H9 (cell line): ENCODE measurements around the gene CEP68. TPM values are rescaled to one million over a fixed set of nuclear protein-coding genes. Genes with fewer than 3 reads are reported as not detected.
A peak's percentile ranks its signal among the peaks of the same experiment; 100 is the strongest.

ENCODE experiments used
- DNase-seq: peaks from one replicate; pipeline ENCODE4 v3.0.0-alpha.2; 2017
- H2AFZ ChIP-seq: one replicate; pipeline ENCODE4 v1.6.1; 2013; ENCODE audit warnings: mild to moderate bottlenecking, low read length, control low read depth, moderate library complexity
- H2AK5ac ChIP-seq: 2 replicates; pipeline ENCODE4 v1.6.1; 2013; ENCODE audit warnings: low read length, control low read depth, mixed read lengths; ENCODE audit not compliant: insufficient read length
- H2BK120ac ChIP-seq: one replicate; pipeline ENCODE4 v1.6.1; 2013; ENCODE audit warnings: low read depth, mild to moderate bottlenecking, low read length, control low read depth, inconsistent platforms; ENCODE audit not compliant: poor library complexity, severe bottlenecking
- H2BK12ac ChIP-seq: 2 replicates; pipeline ENCODE4 v1.6.1; 2013; ENCODE audit warnings: low read length, control low read depth, mixed read lengths, low read depth; ENCODE audit not compliant: insufficient read length
- H2BK15ac ChIP-seq: 2 replicates; pipeline ENCODE4 v1.6.1; 2013; ENCODE audit warnings: low read depth, low read length, control low read depth
- H2BK20ac ChIP-seq: one replicate; pipeline ENCODE4 v1.6.1; 2013; ENCODE audit warnings: low read depth, mild to moderate bottlenecking, low read length, control low read depth, inconsistent platforms; ENCODE audit not compliant: poor library complexity, severe bottlenecking
- H2BK5ac ChIP-seq: 2 replicates; pipeline ENCODE4 v1.6.1; 2013; ENCODE audit warnings: low read length, control low read depth, mixed read lengths; ENCODE audit not compliant: insufficient read length
- H3K14ac ChIP-seq: 2 replicates; pipeline ENCODE4 v1.6.1; 2013; ENCODE audit warnings: low read length, control low read depth; ENCODE audit not compliant: insufficient read depth
- H3K18ac ChIP-seq: 2 replicates; pipeline ENCODE4 v1.6.1; 2013; ENCODE audit warnings: low read depth, mild to moderate bottlenecking, mixed read lengths, low read length, control low read depth; ENCODE audit not compliant: insufficient read length
- H3K23ac ChIP-seq: 2 replicates; pipeline ENCODE4 v1.6.1; 2013; ENCODE audit warnings: low read length, control low read depth, mixed read lengths, low read depth; ENCODE audit not compliant: insufficient read length
- H3K23me2 ChIP-seq: 2 replicates; pipeline ENCODE4 v1.6.1; 2013; ENCODE audit warnings: low read depth, mild to moderate bottlenecking, mixed read lengths, low read length, control low read depth; ENCODE audit not compliant: insufficient read length, poor library complexity, severe bottlenecking
- H3K27ac ChIP-seq: 2 replicates; pipeline ENCODE4 v1.5.1; 2013; ENCODE audit warnings: low read length, control low read depth, mixed read lengths, low read depth; ENCODE audit not compliant: insufficient read length
- H3K27me3 ChIP-seq: 2 replicates; pipeline ENCODE4 v1.6.1; 2013; ENCODE audit warnings: low read length, control low read depth, inconsistent platforms; ENCODE audit not compliant: insufficient read depth
- H3K4ac ChIP-seq: 2 replicates; pipeline ENCODE4 v1.6.1; 2013; ENCODE audit warnings: low read depth, mild to moderate bottlenecking, control low read depth, inconsistent platforms, low read length, moderate library complexity
- H3K4me1 ChIP-seq: 2 replicates; pipeline ENCODE4 v1.6.1; 2013; ENCODE audit warnings: low read length, control low read depth, inconsistent platforms; ENCODE audit not compliant: insufficient read depth
- H3K4me2 ChIP-seq: 2 replicates; pipeline ENCODE4 v1.6.1; 2013; ENCODE audit warnings: low read length, control low read depth, mixed read lengths; ENCODE audit not compliant: insufficient read length, insufficient read depth
- H3K56ac ChIP-seq: 2 replicates; pipeline ENCODE4 v1.6.1; 2013; ENCODE audit warnings: low read depth, mild to moderate bottlenecking, mixed read lengths, low read length, control low read depth; ENCODE audit not compliant: insufficient read length
- H3K79me1 ChIP-seq: 2 replicates; pipeline ENCODE4 v1.6.1; 2013; ENCODE audit warnings: low read depth, mild to moderate bottlenecking, moderate library complexity, low read length, control low read depth, inconsistent platforms; ENCODE audit not compliant: insufficient read depth, poor library complexity, severe bottlenecking
- H3K79me2 ChIP-seq: 2 replicates; pipeline ENCODE4 v1.6.1; 2013; ENCODE audit warnings: low read length, control low read depth, inconsistent platforms; ENCODE audit not compliant: insufficient read depth
- H3K9ac ChIP-seq: 2 replicates; pipeline ENCODE4 v1.6.1; 2013; ENCODE audit warnings: low read length, control low read depth, mixed read lengths; ENCODE audit not compliant: insufficient read length; ENCODE audit errors: extremely low read depth
- H3K9me3 ChIP-seq: one replicate; pipeline ENCODE4 v1.6.1; 2013; ENCODE audit warnings: low read depth, low read length, inconsistent platforms; ENCODE audit not compliant: control insufficient read depth
- H3T11ph ChIP-seq: one replicate; pipeline ENCODE4 v1.6.1; 2013; ENCODE audit warnings: mild to moderate bottlenecking, low read length, control low read depth, inconsistent platforms
- H4K20me1 ChIP-seq: one replicate; pipeline ENCODE4 v1.6.1; 2013; ENCODE audit not compliant: control insufficient read depth, insufficient read length, insufficient read depth
- H4K5ac ChIP-seq: 2 replicates; pipeline ENCODE4 v1.6.1; 2013; ENCODE audit warnings: low read depth, mild to moderate bottlenecking, mixed read lengths, low read length, control low read depth; ENCODE audit not compliant: insufficient read length
- H4K8ac ChIP-seq: replicated peaks from 2 replicates; pipeline ENCODE4 v1.6.1; 2013; ENCODE audit warnings: low read length, control low read depth, mixed read lengths, low read depth; ENCODE audit not compliant: insufficient read length
- H4K91ac ChIP-seq: 2 replicates; pipeline ENCODE4 v1.6.1; 2013; ENCODE audit warnings: low read depth, mild to moderate bottlenecking, moderate library complexity, mixed read lengths, low read length, control low read depth; ENCODE audit not compliant: insufficient read length
- H3K27ac Mint-ChIP-seq, 3 experiments: 2 replicates in 2 of 3; 3 replicates in 1 of 3; pipeline ENCODE4 v1.8.0; 2020 to 2021; ENCODE audit warnings: mixed read lengths in 3 of 3, mild to moderate bottlenecking in 1 of 3, moderate library complexity in 1 of 3
- H3K27me3 Mint-ChIP-seq: 2 replicates; pipeline ENCODE4 v1.8.0; 2021; ENCODE audit warnings: low read depth, mild to moderate bottlenecking, moderate library complexity, mixed read lengths
- H3K36me3 Mint-ChIP-seq, 3 experiments: 2 replicates in 2 of 3; 3 replicates in 1 of 3; pipeline ENCODE4 v1.8.0; 2020 to 2021; ENCODE audit warnings: low read depth in 3 of 3, mixed read lengths in 3 of 3; ENCODE audit not compliant: insufficient read depth in 1 of 3
- H3K4me1 Mint-ChIP-seq, 2 experiments: 2 replicates each; pipeline ENCODE4 v1.8.0; 2020; ENCODE audit warnings: mixed read lengths in 2 of 2
- H3K4me3 Mint-ChIP-seq, 2 experiments: 2 replicates in 1 of 2; 3 replicates in 1 of 2; pipeline ENCODE4 v1.8.0; 2020 to 2021; ENCODE audit warnings: mild to moderate bottlenecking in 2 of 2, mixed read lengths in 2 of 2, moderate library complexity in 1 of 2
- H3K9me3 Mint-ChIP-seq, 2 experiments: 2 replicates in 1 of 2; 3 replicates in 1 of 2; pipeline ENCODE4 v1.8.0; 2020; ENCODE audit warnings: mild to moderate bottlenecking in 2 of 2, mixed read lengths in 2 of 2, moderate library complexity in 1 of 2
- WGBS: extraction: QIAGEN DNeasy Blood & Tissue Kit; methylation state at CpG from one replicate; pipeline ENCODE4 v1.1.7; 2013; ENCODE audit warnings: missing lambda C conversion rate, low lambda C conversion rate, mixed read lengths; ENCODE audit not compliant: insufficient read length; ENCODE audit errors: extremely low coverage; 5-methylcytosine and 5-hydroxymethylcytosine counted together
- total RNA-seq: library from RNA; stranded (reverse); gene quantifications from 2 replicates; pipeline ENCODE4 v1.2.1, GENCODE V29; 2021
- TF ChIP-seq, protein P1 (sequence below): fragments of 200-600 bp; sonication (generic); conservative IDR thresholded peaks from 3 replicates; pipeline ENCODE4 v1.8.0; 2021; ENCODE audit warnings: antibody characterized with exemption, mild to moderate bottlenecking

The CEP68 gene
- total RNA-seq, 1 experiment from 2014 or later: 20.2 TPM

DNA sequence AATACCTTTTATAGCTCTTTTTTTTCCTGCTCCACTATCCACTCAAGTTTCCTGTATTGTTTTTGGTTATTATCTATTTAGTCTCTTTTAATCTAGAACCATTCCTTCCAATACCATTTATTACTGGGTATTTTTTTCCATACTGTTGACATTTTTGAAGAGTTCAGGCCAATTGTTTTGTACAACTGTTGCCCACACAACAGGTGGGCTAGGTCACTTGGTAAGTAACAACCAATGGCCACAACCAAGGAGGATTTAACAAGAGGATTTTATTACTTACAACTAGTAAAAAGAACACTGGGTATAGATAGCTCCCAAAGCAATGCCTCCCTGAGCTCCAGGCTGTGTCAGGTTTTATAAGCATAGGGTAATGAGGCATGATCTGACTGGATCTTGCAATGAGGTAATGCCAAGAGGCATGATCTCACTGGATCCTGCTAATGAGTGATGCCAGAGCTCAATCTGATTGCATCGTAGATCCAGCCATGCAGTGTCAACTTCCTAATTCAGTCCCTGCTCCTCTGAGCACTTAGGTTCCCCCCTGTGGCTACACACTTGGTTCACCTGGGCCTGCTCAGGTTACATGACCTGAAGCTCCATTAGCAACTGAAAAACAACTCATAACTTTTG, 7.1 kb upstream of the CEP68 start:
- H4K20me1 ChIP-seq: no peaks in the 10 kb centered on the region
- H3K4me2 ChIP-seq: no peak overlapping the region
- H3K4me1 Mint-ChIP-seq: peaks cover 36 to 38% of the 10 kb centered on the region in 2 experiments
- peak; percentile 66 for DNase-seq
- H3K27me3 Mint-ChIP-seq: peaks cover 3% of the 10 kb centered on the region
- no peak overlapping the region for H2BK12ac ChIP-seq
- H4K5ac ChIP-seq: no peak overlapping the region
- H4K91ac ChIP-seq: no peak overlapping the region
- H2AFZ ChIP-seq: no peak overlapping the region
- H3K9me3 ChIP-seq: peaks cover 11% of the 10 kb centered on the region
- no peak overlapping the region for H2BK20ac ChIP-seq
- H2AK5ac ChIP-seq: no peak overlapping the region
- H3K14ac ChIP-seq: no peak overlapping the region
- H3K79me2 ChIP-seq: no peaks in the 10 kb centered on the region
- no peaks in the 10 kb centered on the region for H3K79me1 ChIP-seq
- H3K27ac ChIP-seq: no peak overlapping the region
- no peak overlapping the region for H4K8ac ChIP-seq
- peaks cover 39 to 60% (median 54%) of the 10 kb centered on the region in 3 experiments for H3K36me3 Mint-ChIP-seq
- H3K18ac ChIP-seq: no peak overlapping the region
- H3K9ac ChIP-seq: no peak overlapping the region
- H2BK5ac ChIP-seq: no peak overlapping the region
- no peak overlapping the region for H3K56ac ChIP-seq
- H2BK15ac ChIP-seq: no peak overlapping the region
- no peaks in the 10 kb centered on the region for H3K23me2 ChIP-seq
- H3K9me3 Mint-ChIP-seq: peaks cover 22 to 26% of the 10 kb centered on the region in 2 experiments
- no peak overlapping the region for H3T11ph ChIP-seq
- WGBS: no CpG with 5 or more reads among the region's 1 CpG
- H3K4me1 ChIP-seq: peaks cover 6% of the 10 kb centered on the region; the same call in 1 of the 2 replicates
- H3K23ac ChIP-seq: no peak overlapping the region
- H3K27ac Mint-ChIP-seq: peak overlapping the region; percentile 8 to 84 (median 77); a peak in 3 of 7 replicates
- no peak overlapping the region for H3K4me3 Mint-ChIP-seq
- no peak overlapping the region for H3K4ac ChIP-seq
- no peak overlapping the region for H2BK120ac ChIP-seq
- no peaks in the 10 kb centered on the region for H3K27me3 ChIP-seq
- TF ChIP-seq, protein P1, sequence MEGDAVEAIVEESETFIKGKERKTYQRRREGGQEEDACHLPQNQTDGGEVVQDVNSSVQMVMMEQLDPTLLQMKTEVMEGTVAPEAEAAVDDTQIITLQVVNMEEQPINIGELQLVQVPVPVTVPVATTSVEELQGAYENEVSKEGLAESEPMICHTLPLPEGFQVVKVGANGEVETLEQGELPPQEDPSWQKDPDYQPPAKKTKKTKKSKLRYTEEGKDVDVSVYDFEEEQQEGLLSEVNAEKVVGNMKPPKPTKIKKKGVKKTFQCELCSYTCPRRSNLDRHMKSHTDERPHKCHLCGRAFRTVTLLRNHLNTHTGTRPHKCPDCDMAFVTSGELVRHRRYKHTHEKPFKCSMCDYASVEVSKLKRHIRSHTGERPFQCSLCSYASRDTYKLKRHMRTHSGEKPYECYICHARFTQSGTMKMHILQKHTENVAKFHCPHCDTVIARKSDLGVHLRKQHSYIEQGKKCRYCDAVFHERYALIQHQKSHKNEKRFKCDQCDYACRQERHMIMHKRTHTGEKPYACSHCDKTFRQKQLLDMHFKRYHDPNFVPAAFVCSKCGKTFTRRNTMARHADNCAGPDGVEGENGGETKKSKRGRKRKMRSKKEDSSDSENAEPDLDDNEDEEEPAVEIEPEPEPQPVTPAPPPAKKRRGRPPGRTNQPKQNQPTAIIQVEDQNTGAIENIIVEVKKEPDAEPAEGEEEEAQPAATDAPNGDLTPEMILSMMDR: no peak
